PC-9 (cell line): ENCODE data around the gene BAX.
"Not testable (repeated sequence)": the region's sequence is repeated elsewhere in the genome, so short reads cannot be mapped to it uniquely, and the experiment has no call there.

ENCODE experiments used
- CTCF ChIP-seq: fragments of 200-600 bp; sonication (generic); conservative IDR thresholded peaks from 2 replicates; pipeline ENCODE4 v1.6.1; 2017; ENCODE audit warnings: mixed run types, antibody characterized with exemption, mild to moderate bottlenecking, moderate library complexity
- EZH2 ChIP-seq: fragments of 200-600 bp; sonication (generic); IDR thresholded peaks from 2 replicates; pipeline ENCODE4 v1.8.0; 2017; ENCODE audit warnings: antibody characterized with exemption, low read depth

- not testable (repeated sequence) for TF ChIP-seq CTCF, EZH2
Measured at GRCh38 chr19:48925890-48926289, 28.8 kb upstream of the BAX start.
